ENCODE measurements around the gene CHAT. TPM values are rescaled to one million over a fixed set of nuclear protein-coding genes. Genes with fewer than 3 reads are reported as not detected.

Gene CHAT
- total RNA-seq, 1 donor from 2014 or later, result not detected

DNA sequence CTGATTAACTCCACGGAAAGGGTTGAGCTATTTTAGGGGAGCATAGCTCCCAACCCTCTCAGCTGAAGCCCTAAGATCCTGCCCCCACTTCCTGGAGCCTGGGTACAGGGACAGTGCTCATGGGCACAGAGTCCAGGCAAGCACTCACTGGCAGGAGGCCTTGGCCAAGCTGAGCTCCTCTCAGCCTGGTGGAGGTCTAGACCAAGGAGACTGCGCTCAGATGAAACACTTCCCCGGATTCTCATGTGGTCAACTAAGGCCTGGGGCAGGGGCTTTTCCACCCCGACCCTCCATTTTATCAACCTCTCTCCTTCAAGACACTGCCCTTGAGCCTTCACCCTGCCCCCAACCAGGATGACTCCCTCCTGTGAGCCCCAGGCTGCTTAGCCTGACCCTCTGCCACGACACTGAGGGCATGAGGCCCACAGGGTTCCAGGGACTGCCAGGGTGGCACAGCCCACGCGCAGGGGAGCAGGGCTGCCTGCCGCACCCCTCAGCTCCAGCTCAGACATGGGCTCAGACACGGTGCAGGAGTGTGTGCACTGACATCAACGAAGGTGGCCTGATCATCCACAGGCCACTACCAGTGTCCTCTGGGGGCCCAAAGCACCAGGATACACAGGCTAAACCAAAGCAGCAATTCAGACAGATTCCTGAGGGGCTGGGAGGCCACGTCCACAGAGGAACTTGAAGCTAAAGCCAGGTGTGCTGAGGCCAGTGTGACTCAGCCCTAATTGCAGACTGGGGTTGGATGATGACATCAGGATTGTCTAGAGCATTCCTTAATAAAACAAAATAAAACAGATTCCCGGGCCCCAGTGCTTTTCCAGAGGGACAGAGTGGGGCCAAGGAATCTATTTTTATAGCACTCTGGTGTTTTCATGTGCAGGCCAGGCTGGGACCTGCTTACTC is 18.8 kb downstream of the CHAT start:
- Histone ChIP-seq H3K36me3 (no peaks in the 10 kb centered on the region), H3K4me1 (no peaks in the 10 kb centered on the region), H3K27me3 (ENCODE audit: low read depth) (peaks cover 8% of the 10 kb centered on the region), H3K27ac (no peak overlapping the region), H3K4me3 (no peak overlapping the region), H3K9me3 (no peaks in the 10 kb centered on the region)
- TF ChIP-seq, protein P1, sequence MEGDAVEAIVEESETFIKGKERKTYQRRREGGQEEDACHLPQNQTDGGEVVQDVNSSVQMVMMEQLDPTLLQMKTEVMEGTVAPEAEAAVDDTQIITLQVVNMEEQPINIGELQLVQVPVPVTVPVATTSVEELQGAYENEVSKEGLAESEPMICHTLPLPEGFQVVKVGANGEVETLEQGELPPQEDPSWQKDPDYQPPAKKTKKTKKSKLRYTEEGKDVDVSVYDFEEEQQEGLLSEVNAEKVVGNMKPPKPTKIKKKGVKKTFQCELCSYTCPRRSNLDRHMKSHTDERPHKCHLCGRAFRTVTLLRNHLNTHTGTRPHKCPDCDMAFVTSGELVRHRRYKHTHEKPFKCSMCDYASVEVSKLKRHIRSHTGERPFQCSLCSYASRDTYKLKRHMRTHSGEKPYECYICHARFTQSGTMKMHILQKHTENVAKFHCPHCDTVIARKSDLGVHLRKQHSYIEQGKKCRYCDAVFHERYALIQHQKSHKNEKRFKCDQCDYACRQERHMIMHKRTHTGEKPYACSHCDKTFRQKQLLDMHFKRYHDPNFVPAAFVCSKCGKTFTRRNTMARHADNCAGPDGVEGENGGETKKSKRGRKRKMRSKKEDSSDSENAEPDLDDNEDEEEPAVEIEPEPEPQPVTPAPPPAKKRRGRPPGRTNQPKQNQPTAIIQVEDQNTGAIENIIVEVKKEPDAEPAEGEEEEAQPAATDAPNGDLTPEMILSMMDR (IDR thresholded peaks at IDR 0.05), result no peak
- ATAC-seq (peak in 1 of 2 donors; percentile 27), DNase-seq (no peak)
- intact Hi-C loops (cut with DNase I), result no loop called here

DNA sequence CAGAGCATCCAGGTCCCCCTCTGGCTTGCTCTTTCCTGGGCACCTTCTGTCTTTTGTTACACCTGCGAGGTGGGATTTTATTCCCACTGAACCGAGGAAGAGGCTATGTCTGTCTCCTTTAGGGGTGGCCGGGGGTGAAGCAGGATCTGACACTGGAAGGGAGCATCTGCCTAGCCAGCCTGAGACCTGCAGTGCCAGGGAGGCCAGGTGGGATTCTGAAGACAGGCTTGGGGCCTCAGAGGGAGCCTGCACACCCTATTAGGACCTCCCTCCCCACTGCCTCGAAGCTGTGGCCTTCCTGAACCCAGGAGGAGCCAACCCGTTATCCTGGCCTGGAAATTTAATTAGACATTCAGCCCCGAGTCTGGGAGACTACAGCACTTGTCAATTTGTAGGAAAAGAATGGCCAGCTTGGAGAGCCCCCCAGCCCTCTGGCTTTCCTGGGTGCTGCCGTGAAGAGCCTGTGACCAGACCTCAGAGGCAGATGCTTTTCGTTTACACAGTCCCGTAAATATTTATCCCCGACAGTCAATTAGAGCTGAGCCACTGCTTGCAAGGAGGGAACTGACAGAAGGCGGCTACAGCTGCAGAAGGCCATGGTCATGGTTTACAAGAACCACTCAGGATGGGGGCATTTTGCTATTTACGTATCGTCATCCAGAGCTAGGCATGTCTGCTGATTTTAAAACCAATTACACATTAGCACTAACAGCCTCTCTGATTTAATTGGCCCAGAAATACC is 19.7 kb downstream of the CHAT start:
- H3K9me3 ChIP-seq, result no peaks in the 10 kb centered on the region
- no peak overlapping the region for H3K27ac ChIP-seq
- peaks cover 8% of the 10 kb centered on the region for H3K27me3 ChIP-seq (ENCODE audit: low read depth)
- no peak overlapping the region for H3K4me3 ChIP-seq
- TF ChIP-seq, protein P1 (IDR thresholded peaks at IDR 0.05), result no peak
- DNase-seq (peak; percentile 20), ATAC-seq (no peak)
- H3K36me3 ChIP-seq, result no peaks in the 10 kb centered on the region
- intact Hi-C loops (cut with DNase I), result no loop called here
- H3K4me1 ChIP-seq, result no peaks in the 10 kb centered on the region

DNA sequence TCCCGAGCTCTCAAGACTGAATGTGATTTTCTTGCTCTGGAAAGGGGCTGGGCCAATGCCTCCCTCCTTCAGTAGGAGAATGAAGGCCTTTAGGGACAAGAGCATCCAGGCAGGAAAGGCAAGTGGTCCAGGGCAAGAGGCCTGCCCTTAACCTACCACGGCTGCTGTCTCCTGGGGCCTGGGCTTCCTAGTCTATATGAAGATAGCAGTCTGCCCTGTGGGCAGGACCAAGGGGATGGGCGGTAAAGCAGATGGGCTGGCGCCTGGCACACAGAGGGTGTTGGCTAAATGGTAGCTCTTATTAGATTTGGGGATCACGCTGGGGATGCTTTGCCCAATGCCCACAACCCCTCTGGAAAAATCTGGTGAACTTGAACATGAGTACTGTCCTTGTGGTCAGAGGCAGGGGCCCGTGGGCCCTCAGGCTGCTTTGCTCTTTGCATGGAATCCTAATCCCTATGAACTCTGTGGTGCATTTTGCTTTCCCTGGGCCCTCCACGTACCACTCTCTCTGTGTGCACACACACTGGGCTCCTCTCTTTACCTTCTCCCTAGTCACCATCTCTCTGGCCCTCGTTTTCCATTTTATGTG is 20.3 kb downstream of the CHAT start:
- peaks cover 15% of the 10 kb centered on the region for H3K27me3 ChIP-seq (ENCODE audit: low read depth)
- peak; percentile 38 for DNase-seq
- H3K4me3 ChIP-seq, result no peak overlapping the region
- H3K9me3 ChIP-seq, result no peaks in the 10 kb centered on the region
- TF ChIP-seq, protein P1 (IDR thresholded peaks at IDR 0.05), result no peak
- no peak overlapping the region for H3K27ac ChIP-seq
- H3K4me1 ChIP-seq, result no peaks in the 10 kb centered on the region
- no peak for ATAC-seq
- no peaks in the 10 kb centered on the region for H3K36me3 ChIP-seq
- intact Hi-C loops (cut with DNase I), result no loop called here

DNA sequence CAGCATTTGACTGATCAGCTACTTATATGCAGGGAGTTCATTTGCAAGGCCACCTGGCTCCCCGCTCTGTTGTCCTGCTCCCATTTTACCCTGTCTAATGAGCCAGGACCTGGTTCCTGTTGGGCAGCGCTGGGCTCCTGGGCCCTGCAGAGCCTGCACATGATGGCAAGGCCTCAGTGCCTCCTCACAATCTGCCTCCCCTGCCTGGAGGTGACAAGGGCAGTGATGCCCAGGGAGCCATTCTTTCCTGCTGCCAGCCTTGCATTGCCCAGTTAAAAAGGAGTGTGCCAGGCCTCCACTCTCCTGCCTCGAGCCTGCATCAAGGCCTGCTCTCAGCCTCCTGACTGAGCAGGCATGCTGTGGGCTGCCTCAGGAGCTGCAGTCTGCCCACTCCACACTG is 28.5 kb downstream of the CHAT start:
- no peak for ATAC-seq
- Histone ChIP-seq H3K27ac (no peak overlapping the region), H3K27me3 (ENCODE audit: low read depth) (peaks cover 36% of the 10 kb centered on the region), H3K4me3 (no peak overlapping the region), H3K36me3 (no peaks in the 10 kb centered on the region), H3K9me3 (no peaks in the 10 kb centered on the region), H3K4me1 (no peaks in the 10 kb centered on the region)
- TF ChIP-seq, protein P1 (IDR thresholded peaks at IDR 0.05), result no peak
- intact Hi-C loops (cut with DNase I), result no loop called here
- no peak for DNase-seq

DNA sequence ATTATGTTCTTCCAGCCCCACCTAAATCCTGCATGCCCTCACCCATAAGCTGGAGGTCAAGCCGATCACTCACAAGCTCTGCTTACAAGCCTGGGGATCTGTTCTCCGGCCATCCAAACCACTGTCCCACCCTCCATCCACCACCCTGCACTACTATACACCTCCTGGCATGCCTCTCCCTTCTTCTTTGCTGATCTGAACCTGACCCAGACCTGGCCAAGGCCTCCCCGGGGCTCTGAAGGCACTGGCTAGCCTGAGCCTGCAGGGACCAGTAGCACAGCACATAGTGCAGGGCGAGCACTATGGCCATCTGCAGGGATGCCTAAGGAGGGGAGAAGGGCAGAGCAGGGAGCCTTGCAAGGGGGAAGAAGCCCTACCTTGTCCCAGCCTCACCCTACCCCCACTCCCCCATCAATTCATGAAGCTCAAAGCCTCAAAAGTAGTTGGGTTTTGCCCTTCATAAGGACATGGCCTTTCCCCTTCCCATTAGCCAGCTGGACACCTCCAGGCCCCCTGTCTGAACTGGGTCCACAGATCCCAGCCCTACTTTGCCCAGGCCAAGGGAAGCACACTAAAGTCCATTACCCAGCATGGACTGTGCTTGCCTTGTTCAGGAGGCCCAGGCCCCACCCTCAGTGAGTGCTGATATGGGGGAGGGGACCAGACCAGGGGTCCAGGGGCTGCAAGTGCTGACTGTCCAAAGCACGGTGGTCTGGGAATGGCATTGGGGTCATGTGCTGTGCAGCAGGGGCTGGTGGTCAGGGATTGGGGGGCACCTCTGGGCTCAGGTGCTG is 29.6 kb downstream of the CHAT start:
- ATAC-seq (peak in 1 of 2 donors; percentile 23), DNase-seq (no peak)
- no peak overlapping the region for H3K4me3 ChIP-seq
- H3K9me3 ChIP-seq, result no peaks in the 10 kb centered on the region
- H3K4me1 ChIP-seq, result no peaks in the 10 kb centered on the region
- TF ChIP-seq, protein P1 (IDR thresholded peaks at IDR 0.05), result no peak
- H3K27me3 ChIP-seq (ENCODE audit: low read depth), result peaks cover 36% of the 10 kb centered on the region
- H3K27ac ChIP-seq, result no peak overlapping the region
- H3K36me3 ChIP-seq, result no peaks in the 10 kb centered on the region
- intact Hi-C loops (cut with DNase I), result no loop called here
